HG02588 (cell line): ENCODE data around the gene SLC9A8.
A peak's percentile ranks its signal among the peaks of the same experiment; 100 is the strongest.
"Not testable (repeated sequence)": the region's sequence is repeated elsewhere in the genome, so short reads cannot be mapped to it uniquely, and the experiment has no call there.

ENCODE experiments used
- ATAC-seq: cut with Tn5 transposase; IDR thresholded peaks from one replicate; pipeline ENCODE4 v1.9.1; 2021; ENCODE audit warnings: mild to moderate bottlenecking, moderate library complexity; ENCODE audit not compliant: unreplicated experiment

Gene SLC9A8

GRCh38 chr20:49812507-49813304, at the start of gene SLC9A8:
SLC9A8 (plus strand) TSS chr20:49812828; CDS start chr20:49812923, 95 bp downstream.
- ATAC-seq = peak; percentile 88

GRCh38 chr20:49762940-49763766, 49.5 kb upstream of the SLC9A8 start:
- ATAC-seq = no peak

GRCh38 chr20:49765413-49765736, 47.3 kb upstream of the SLC9A8 start:
- ATAC-seq = no peak

- ATAC-seq = no peak
These were observed 46.6 kb upstream of the SLC9A8 start for GRCh38 chr20:49765846-49766541.

GRCh38 chr20:49766979-49767521, 45.6 kb upstream of the SLC9A8 start:
- ATAC-seq = no peak

- ATAC-seq = no peak
These were observed 44.2 kb upstream of the SLC9A8 start for GRCh38 chr20:49768204-49769047.

GRCh38 chr20:49769048-49769581, 43.5 kb upstream of the SLC9A8 start:
- ATAC-seq = no peak

- ATAC-seq = no peak
These were observed 42.0 kb upstream of the SLC9A8 start for GRCh38 chr20:49770634-49771033.

GRCh38 chr20:49774213-49774612, 38.4 kb upstream of the SLC9A8 start:
- ATAC-seq = not testable (repeated sequence)

- no peak for ATAC-seq
These were observed 37.4 kb upstream of the SLC9A8 start for GRCh38 chr20:49775229-49775693.

- no peak for ATAC-seq
These were observed 32.7 kb upstream of the SLC9A8 start for GRCh38 chr20:49779972-49780371.

- no peak for ATAC-seq
These were observed 31.0 kb upstream of the SLC9A8 start for GRCh38 chr20:49781676-49782075.

GRCh38 chr20:49782439-49782838, 30.2 kb upstream of the SLC9A8 start:
- ATAC-seq = not testable (repeated sequence)

GRCh38 chr20:49783021-49783995, 29.3 kb upstream of the SLC9A8 start:
- ATAC-seq = not testable (repeated sequence)

- ATAC-seq = no peak
These were observed 28.3 kb upstream of the SLC9A8 start for GRCh38 chr20:49784291-49784690.

- no peak for ATAC-seq
These were observed 27.3 kb upstream of the SLC9A8 start for GRCh38 chr20:49785149-49785851.

- ATAC-seq = peak; percentile 92
These were observed 26.8 kb upstream of the SLC9A8 start for GRCh38 chr20:49785852-49786175.

GRCh38 chr20:49786196-49786595, 26.4 kb upstream of the SLC9A8 start:
- no peak for ATAC-seq
